ENCODE measurements around the gene NSUN6.
"Not testable (repeated sequence)": the region's sequence is repeated elsewhere in the genome, so short reads cannot be mapped to it uniquely, and the experiment has no call there.

NSUN6 gene

GRCh38 chr10:18586637-18587036, 64.8 kb downstream of the NSUN6 start:
- DNase-seq; H3K4me3 ChIP-seq (ENCODE audit: insufficient read depth, low read depth, low read length, poor library complexity, severe bottlenecking); H3K27ac ChIP-seq (ENCODE audit: insufficient read depth, low read length, poor library complexity, severe bottlenecking); H3K9me3 ChIP-seq (ENCODE audit: control insufficient read depth, low read length); H3K27me3 ChIP-seq (replicated peaks; ENCODE audit: control insufficient read depth, insufficient read depth, low read length, poor library complexity, severe bottlenecking); H3K4me1 ChIP-seq (ENCODE audit: control insufficient read depth, insufficient read depth, low read length, poor library complexity, severe bottlenecking): not testable (repeated sequence)
- H3K36me3 ChIP-seq (ENCODE audit: control insufficient read depth, insufficient read depth, low read length) = peaks cover 11% of the 10 kb centered on the region

GRCh38 chr10:18583575-18584270, 67.7 kb downstream of the NSUN6 start:
- Histone ChIP-seq H3K36me3 (ENCODE audit: control insufficient read depth, insufficient read depth, low read length) (peaks cover 28% of the 10 kb centered on the region), H3K4me1 (ENCODE audit: control insufficient read depth, insufficient read depth, low read length, poor library complexity, severe bottlenecking) (no peaks in the 10 kb centered on the region), H3K27ac (ENCODE audit: insufficient read depth, low read length, poor library complexity, severe bottlenecking) (no peak overlapping the region), H3K4me3 (ENCODE audit: insufficient read depth, low read depth, low read length, poor library complexity, severe bottlenecking) (no peak overlapping the region), H3K27me3 (replicated peaks; ENCODE audit: control insufficient read depth, insufficient read depth, low read length, poor library complexity, severe bottlenecking) (no peaks in the 10 kb centered on the region), H3K9me3 (ENCODE audit: control insufficient read depth, low read length) (no peaks in the 10 kb centered on the region)
- no peak for DNase-seq

- Histone ChIP-seq H3K4me1 (ENCODE audit: control insufficient read depth, insufficient read depth, low read length, poor library complexity, severe bottlenecking) (no peaks in the 10 kb centered on the region), H3K27ac (ENCODE audit: insufficient read depth, low read length, poor library complexity, severe bottlenecking) (no peak overlapping the region), H3K4me3 (ENCODE audit: insufficient read depth, low read depth, low read length, poor library complexity, severe bottlenecking) (no peak overlapping the region), H3K9me3 (ENCODE audit: control insufficient read depth, low read length) (no peaks in the 10 kb centered on the region), H3K36me3 (ENCODE audit: control insufficient read depth, insufficient read depth, low read length) (peaks cover 28% of the 10 kb centered on the region), H3K27me3 (replicated peaks; ENCODE audit: control insufficient read depth, insufficient read depth, low read length, poor library complexity, severe bottlenecking) (no peaks in the 10 kb centered on the region)
- no peak for DNase-seq
Measured at GRCh38 chr10:18582803-18583202, 68.6 kb downstream of the NSUN6 start.

- no peak overlapping the region for H3K27ac ChIP-seq (ENCODE audit: insufficient read depth, low read length, poor library complexity, severe bottlenecking)
- H3K36me3 ChIP-seq (ENCODE audit: control insufficient read depth, insufficient read depth, low read length) = peaks cover 28% of the 10 kb centered on the region
- no peaks in the 10 kb centered on the region for H3K9me3 ChIP-seq (ENCODE audit: control insufficient read depth, low read length)
- H3K27me3 ChIP-seq (replicated peaks; ENCODE audit: control insufficient read depth, insufficient read depth, low read length, poor library complexity, severe bottlenecking) = no peaks in the 10 kb centered on the region
- no peak for DNase-seq
- no peaks in the 10 kb centered on the region for H3K4me1 ChIP-seq (ENCODE audit: control insufficient read depth, insufficient read depth, low read length, poor library complexity, severe bottlenecking)
- no peak overlapping the region for H3K4me3 ChIP-seq (ENCODE audit: insufficient read depth, low read depth, low read length, poor library complexity, severe bottlenecking)
Measured at GRCh38 chr10:18577823-18578685, 73.3 kb downstream of the NSUN6 start.

DNA sequence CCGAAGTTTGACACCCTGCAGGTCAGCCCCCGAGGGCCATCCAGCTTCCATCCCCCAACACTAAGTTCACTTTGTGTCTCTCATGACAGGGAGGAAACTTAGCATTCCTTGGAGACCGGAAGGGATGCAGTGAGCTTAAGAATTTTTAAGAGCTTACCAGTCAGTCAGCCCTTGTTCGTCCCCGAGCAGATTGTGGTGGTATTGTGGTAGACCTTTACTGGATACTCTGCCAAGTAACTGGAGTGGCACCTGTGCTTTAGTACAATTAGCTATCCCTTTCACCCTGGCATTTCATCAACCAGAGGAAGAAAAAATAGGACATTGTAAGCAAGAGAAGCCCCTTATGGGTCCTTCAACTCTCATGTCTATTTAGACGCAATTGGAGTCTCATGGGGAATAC, 74.8 kb downstream of the NSUN6 start:
- DNase-seq = no peak
- no peaks in the 10 kb centered on the region for H3K27me3 ChIP-seq (replicated peaks; ENCODE audit: control insufficient read depth, insufficient read depth, low read length, poor library complexity, severe bottlenecking)
- no peak overlapping the region for H3K4me3 ChIP-seq (ENCODE audit: insufficient read depth, low read depth, low read length, poor library complexity, severe bottlenecking)
- H3K36me3 ChIP-seq (ENCODE audit: control insufficient read depth, insufficient read depth, low read length) = peaks cover 18% of the 10 kb centered on the region
- no peak overlapping the region for H3K27ac ChIP-seq (ENCODE audit: insufficient read depth, low read length, poor library complexity, severe bottlenecking)
- no peaks in the 10 kb centered on the region for H3K4me1 ChIP-seq (ENCODE audit: control insufficient read depth, insufficient read depth, low read length, poor library complexity, severe bottlenecking)
- no peaks in the 10 kb centered on the region for H3K9me3 ChIP-seq (ENCODE audit: control insufficient read depth, low read length)

- Histone ChIP-seq H3K27me3 (replicated peaks; ENCODE audit: control insufficient read depth, insufficient read depth, low read length, poor library complexity, severe bottlenecking) (no peaks in the 10 kb centered on the region), H3K36me3 (ENCODE audit: control insufficient read depth, insufficient read depth, low read length) (no peaks in the 10 kb centered on the region), H3K9me3 (ENCODE audit: control insufficient read depth, low read length) (no peaks in the 10 kb centered on the region), H3K4me3 (ENCODE audit: insufficient read depth, low read depth, low read length, poor library complexity, severe bottlenecking) (no peak overlapping the region), H3K27ac (ENCODE audit: insufficient read depth, low read length, poor library complexity, severe bottlenecking) (no peak overlapping the region), H3K4me1 (ENCODE audit: control insufficient read depth, insufficient read depth, low read length, poor library complexity, severe bottlenecking) (no peaks in the 10 kb centered on the region)
- no peak for DNase-seq
Measured at GRCh38 chr10:18572959-18573561, 78.3 kb downstream of the NSUN6 start.

GRCh38 chr10:18571780-18572179, 79.6 kb downstream of the NSUN6 start:
- DNase-seq = no peak
- H3K4me3 ChIP-seq (ENCODE audit: insufficient read depth, low read depth, low read length, poor library complexity, severe bottlenecking) = no peak overlapping the region
- no peak overlapping the region for H3K27ac ChIP-seq (ENCODE audit: insufficient read depth, low read length, poor library complexity, severe bottlenecking)
- no peaks in the 10 kb centered on the region for H3K9me3 ChIP-seq (ENCODE audit: control insufficient read depth, low read length)
- H3K27me3 ChIP-seq (replicated peaks; ENCODE audit: control insufficient read depth, insufficient read depth, low read length, poor library complexity, severe bottlenecking) = no peaks in the 10 kb centered on the region
- no peaks in the 10 kb centered on the region for H3K36me3 ChIP-seq (ENCODE audit: control insufficient read depth, insufficient read depth, low read length)
- H3K4me1 ChIP-seq (ENCODE audit: control insufficient read depth, insufficient read depth, low read length, poor library complexity, severe bottlenecking) = no peaks in the 10 kb centered on the region

GRCh38 chr10:18571076-18571475, 80.3 kb downstream of the NSUN6 start:
- no peaks in the 10 kb centered on the region for H3K9me3 ChIP-seq (ENCODE audit: control insufficient read depth, low read length)
- H3K27me3 ChIP-seq (replicated peaks; ENCODE audit: control insufficient read depth, insufficient read depth, low read length, poor library complexity, severe bottlenecking) = no peaks in the 10 kb centered on the region
- no peak overlapping the region for H3K4me3 ChIP-seq (ENCODE audit: insufficient read depth, low read depth, low read length, poor library complexity, severe bottlenecking)
- no peaks in the 10 kb centered on the region for H3K4me1 ChIP-seq (ENCODE audit: control insufficient read depth, insufficient read depth, low read length, poor library complexity, severe bottlenecking)
- no peaks in the 10 kb centered on the region for H3K36me3 ChIP-seq (ENCODE audit: control insufficient read depth, insufficient read depth, low read length)
- no peak overlapping the region for H3K27ac ChIP-seq (ENCODE audit: insufficient read depth, low read length, poor library complexity, severe bottlenecking)
- no peak for DNase-seq

DNA sequence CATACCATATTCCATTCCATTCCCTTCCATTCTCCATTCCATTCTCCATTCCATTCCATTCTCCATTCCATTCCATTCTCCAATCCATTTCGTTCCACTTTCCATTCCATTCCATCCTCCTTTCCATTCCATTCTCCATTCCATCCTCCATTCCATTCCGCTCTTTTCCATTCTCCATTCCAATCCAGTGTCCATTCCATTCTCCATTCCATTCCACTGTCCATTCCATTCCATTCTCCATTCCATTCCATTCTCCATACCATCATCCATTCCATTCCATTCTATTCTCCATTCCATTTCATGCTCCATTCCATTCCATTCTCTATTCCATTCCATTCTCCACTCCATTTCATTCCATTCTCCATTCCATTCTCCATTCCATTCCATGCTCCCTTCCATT, 81.0 kb downstream of the NSUN6 start:
- H3K9me3 ChIP-seq (ENCODE audit: control insufficient read depth, low read length); DNase-seq; H3K36me3 ChIP-seq (ENCODE audit: control insufficient read depth, insufficient read depth, low read length); H3K27ac ChIP-seq (ENCODE audit: insufficient read depth, low read length, poor library complexity, severe bottlenecking); H3K4me1 ChIP-seq (ENCODE audit: control insufficient read depth, insufficient read depth, low read length, poor library complexity, severe bottlenecking); H3K4me3 ChIP-seq (ENCODE audit: insufficient read depth, low read depth, low read length, poor library complexity, severe bottlenecking); H3K27me3 ChIP-seq (replicated peaks; ENCODE audit: control insufficient read depth, insufficient read depth, low read length, poor library complexity, severe bottlenecking): not testable (repeated sequence)

- no peaks in the 10 kb centered on the region for H3K27me3 ChIP-seq (replicated peaks; ENCODE audit: control insufficient read depth, insufficient read depth, low read length, poor library complexity, severe bottlenecking)
- H3K4me3 ChIP-seq (ENCODE audit: insufficient read depth, low read depth, low read length, poor library complexity, severe bottlenecking) = no peak overlapping the region
Measured at GRCh38 chr10:18567343-18567856, 84.0 kb downstream of the NSUN6 start.

More at GRCh38 chr10:18567343-18567856, 84.0 kb downstream of the NSUN6 start:
- Histone ChIP-seq H3K4me1 (ENCODE audit: control insufficient read depth, insufficient read depth, low read length, poor library complexity, severe bottlenecking) (no peaks in the 10 kb centered on the region), H3K36me3 (ENCODE audit: control insufficient read depth, insufficient read depth, low read length) (no peaks in the 10 kb centered on the region), H3K9me3 (ENCODE audit: control insufficient read depth, low read length) (no peaks in the 10 kb centered on the region), H3K27ac (ENCODE audit: insufficient read depth, low read length, poor library complexity, severe bottlenecking) (no peak overlapping the region)
- no peak for DNase-seq
